HepG2 (cell line): Measurements from ENCODE around the gene GSTT2B. TPM values are rescaled to one million over a fixed set of nuclear protein-coding genes. Genes with fewer than 3 reads are reported as not detected.
A peak's percentile ranks its signal among the peaks of the same experiment; 100 is the strongest.
"Not testable (repeated sequence)": the region's sequence is repeated elsewhere in the genome, so short reads cannot be mapped to it uniquely, and the experiment has no call there.

Experiments
- ATAC-seq: fragments of 200-7000 bp; cut with Tn5 transposase; 3 replicates; pipeline ENCODE4 v1.9.1; 2020; ENCODE audit warnings: mild to moderate bottlenecking, moderate library complexity
- BruUV-seq: library from RNA; stranded (reverse); fragments of 400-500 nt; replicated peaks from 2 replicates; lab custom pipeline; 2021; lab: Mats Ljungman, UMichigan
- CTCF ChIA-PET: fragments of 300-600 bp; formaldehyde crosslinking; extraction: SDS; loops from one replicate; lab custom pipeline; 2021; ENCODE audit warnings: low total read pairs, inconsistent platforms, low intra/inter-chr PET ratio; lab: Yijun Ruan, JAX
- POLR2A ChIA-PET: fragments of 350-600 bp; sonication (Branson Sonifier 250); formaldehyde crosslinking; loops from one replicate; lab custom pipeline; 2020; ENCODE audit warnings: antibody characterized with exemption, inconsistent platforms; lab: Yijun Ruan, JAX
- DNase-seq: peaks from one replicate; pipeline ENCODE4 v3.0.0-alpha.2; 2015; ENCODE audit warnings: low spot score
- FAIRE-seq: peaks from 3 replicates; lab custom pipeline; 2011; peaks lifted over from hg19 to GRCh38; lab: Jason Lieb, UNC
- H2AFZ ChIP-seq: one replicate; pipeline ENCODE4 v1.6.1; 2011; ENCODE audit warnings: low read length, inconsistent platforms
- H3K27ac ChIP-seq: fragments of 300-600 bp; 3 replicates; pipeline ENCODE4 v1.8.0; 2011; ENCODE audit warnings: mixed run types, mild to moderate bottlenecking, mixed read lengths, low read length, inconsistent platforms; ENCODE audit not compliant: insufficient read depth; ENCODE audit errors: extremely low read length
- H3K27me3 ChIP-seq, 2 experiments: fragments of 200-600 bp in 1 of 2; 2 replicates in 1 of 2; 3 replicates in 1 of 2; pipeline versions ENCODE4 v1.6.0 to v1.8.0; 2011; ENCODE audit warnings: low read length in 2 of 2, mild to moderate bottlenecking in 2 of 2, moderate library complexity in 2 of 2, inconsistent platforms in 1 of 2; ENCODE audit not compliant: insufficient read depth in 2 of 2, control insufficient read depth in 1 of 2
- H3K36me3 ChIP-seq, 2 experiments: fragments of 200-600 bp in 1 of 2; replicated peaks in 1 of 2; 2 replicates in 1 of 2; 3 replicates in 1 of 2; pipeline versions ENCODE4 v1.5.1 to v1.8.0; 2011; ENCODE audit warnings: low read length in 2 of 2, inconsistent platforms in 1 of 2; ENCODE audit not compliant: insufficient read depth in 2 of 2, control insufficient read depth in 1 of 2
- H3K4me1 ChIP-seq: 2 replicates; pipeline ENCODE4 v1.5.1; 2012; ENCODE audit warnings: low read length, inconsistent platforms; ENCODE audit not compliant: insufficient read depth
- H3K4me2 ChIP-seq: 2 replicates; pipeline ENCODE4 v1.6.0; 2011; ENCODE audit warnings: low read depth, low read length, inconsistent platforms
- H3K4me3 ChIP-seq, 3 experiments: fragments of 200-600 bp in 1 of 3; sonication (generic), shearing (Covaris generic) in 1 of 3; replicated peaks in 1 of 3; 2 replicates each; pipeline ENCODE4 v1.5.1; 2011 to 2016; ENCODE audit warnings: low read length in 3 of 3, inconsistent platforms in 2 of 3, low read depth in 2 of 3, mild to moderate bottlenecking in 2 of 3, control low read depth in 1 of 3, mixed read lengths in 1 of 3; ENCODE audit not compliant: insufficient read depth in 1 of 3
- H3K79me2 ChIP-seq: one replicate; pipeline ENCODE4 v1.6.1; 2011; ENCODE audit warnings: low read length, inconsistent platforms; ENCODE audit not compliant: insufficient read depth
- H3K9ac ChIP-seq: 2 replicates; pipeline ENCODE4 v1.6.0; 2011; ENCODE audit warnings: mild to moderate bottlenecking, low read depth, low read length, inconsistent platforms; ENCODE audit not compliant: insufficient read depth
- H3K9me3 ChIP-seq: 2 replicates; pipeline ENCODE4 v1.5.1; 2012; ENCODE audit warnings: mild to moderate bottlenecking, low read length
- H4K20me1 ChIP-seq: 2 replicates; pipeline ENCODE4 v1.6.0; 2011; ENCODE audit warnings: inconsistent platforms, mild to moderate bottlenecking, low read length, moderate library complexity; ENCODE audit not compliant: insufficient read depth
- HDAC1 ChIP-seq: sonication (generic); formaldehyde crosslinking; IDR thresholded peaks from 2 replicates; pipeline ENCODE4 v1.5.1; 2020; ENCODE audit warnings: mild to moderate bottlenecking, missing genetic modification reagents
- HDAC2 ChIP-seq: sonication (generic); formaldehyde crosslinking; IDR thresholded peaks from 2 replicates; pipeline ENCODE4 v1.4.0; 2020; ENCODE audit warnings: missing genetic modification reagents
- HNF4G ChIP-seq, 2 experiments: sonication (generic) in 1 of 2; formaldehyde crosslinking in 1 of 2; IDR thresholded peaks; 2 replicates each; pipeline versions ENCODE4 v1.4.0 to v1.6.1; 2011 to 2020; ENCODE audit warnings: borderline replicate concordance in 2 of 2, low read depth in 2 of 2, mild to moderate bottlenecking in 2 of 2, low read length in 1 of 2, missing genetic modification reagents in 1 of 2, moderate library complexity in 1 of 2
- LCORL ChIP-seq, 2 experiments: fragments of 450-650 bp in 1 of 2; sonication (generic) in 1 of 2; formaldehyde crosslinking in 1 of 2; IDR thresholded peaks; 2 replicates each; pipeline versions ENCODE4 v1.5.0 to v1.6.1; 2017 to 2020; ENCODE audit warnings: antibody characterized with exemption in 1 of 2, missing genetic modification reagents in 1 of 2
- NPAS2 ChIP-seq: sonication (generic); formaldehyde crosslinking; IDR thresholded peaks from 2 replicates; pipeline ENCODE4 v1.8.0; 2022; ENCODE audit warnings: mild to moderate bottlenecking, missing genetic modification reagents, borderline replicate concordance
- NR2F1 ChIP-seq, 2 experiments: fragments of 450-650 bp in 1 of 2; formaldehyde crosslinking in 1 of 2; IDR thresholded peaks; 2 replicates each; pipeline versions ENCODE4 v1.5.0 to v1.6.1; 2016 to 2020; ENCODE audit warnings: mild to moderate bottlenecking in 1 of 2, missing compliant biosample characterization in 1 of 2, missing genetic modification reagents in 1 of 2, moderate library complexity in 1 of 2
- PITX1 ChIP-seq: sonication (generic); formaldehyde crosslinking; IDR thresholded peaks from 2 replicates; pipeline ENCODE4 v1.5.1; 2020; ENCODE audit warnings: mild to moderate bottlenecking, missing genetic modification reagents
- PPARG ChIP-seq: conservative IDR thresholded peaks from 2 replicates; pipeline ENCODE4 v1.6.1; 2016; ENCODE audit warnings: missing biosample characterization, missing genetic modification reagents
- SAP130 ChIP-seq: IDR thresholded peaks from 2 replicates; pipeline ENCODE4 v1.6.1; 2016; ENCODE audit warnings: low read depth
- TBX2 ChIP-seq: sonication (generic); formaldehyde crosslinking; IDR thresholded peaks from 2 replicates; pipeline ENCODE4 v1.5.0; 2020; ENCODE audit warnings: missing genetic modification reagents, mild to moderate bottlenecking, borderline replicate concordance
- TEF ChIP-seq: sonication (generic); formaldehyde crosslinking; IDR thresholded peaks from 2 replicates; pipeline ENCODE4 v1.5.0; 2020; ENCODE audit warnings: missing genetic modification reagents
- ZNF335 ChIP-seq: sonication (generic); formaldehyde crosslinking; IDR thresholded peaks from 2 replicates; pipeline ENCODE4 v1.4.0; 2020; ENCODE audit warnings: missing genetic modification reagents
- ZNF362 ChIP-seq: sonication (generic); formaldehyde crosslinking; IDR thresholded peaks from 2 replicates; pipeline ENCODE4 v1.4.0; 2020; ENCODE audit warnings: missing genetic modification reagents, mild to moderate bottlenecking, borderline replicate concordance
- ZNF460 ChIP-seq: sonication (generic); formaldehyde crosslinking; IDR thresholded peaks from 2 replicates; pipeline ENCODE4 v1.5.1; 2020; ENCODE audit warnings: missing genetic modification reagents, mild to moderate bottlenecking, borderline replicate concordance
- ZNF580 ChIP-seq: IDR thresholded peaks from 2 replicates; pipeline ENCODE4 v1.6.1; 2016; ENCODE audit warnings: low read depth, borderline replicate concordance
- ZNF770 ChIP-seq: sonication (generic); formaldehyde crosslinking; IDR thresholded peaks from 2 replicates; pipeline ENCODE4 v1.5.0; 2020; ENCODE audit warnings: mild to moderate bottlenecking, missing genetic modification reagents
- WGBS: methylation state at CpG from one replicate; pipeline ENCODE4 v1.1.6; 2017; ENCODE audit warnings: low lambda C conversion rate; 5-methylcytosine and 5-hydroxymethylcytosine counted together
- in situ Hi-C: cut with HindIII; loops from 2 replicates; pipeline ENCODE4 v1.10.0; 2017; ENCODE audit warnings: low pct_unique_long_range_greater_than_20kb; ENCODE audit not compliant: extremely low pct_ligation_motif_present
- intact Hi-C: fragments of 100-400 bp; cut with micrococcal nuclease; formaldehyde crosslinking; loops from one replicate; pipeline ENCODE4 v1.10.0; 2022; ENCODE audit not compliant: unreplicated experiment
- polyA plus RNA-seq, 8 experiments: library from polyadenylated mRNA; depleted of rRNA in 3 of 8; stranded (reverse) in 7 of 8; unstranded in 1 of 8; fragments of >200 nt; fragmentation: Illumina TruSeq in 4 of 8; extraction: Trizol in 4 of 8; gene quantifications; 2 replicates each; pipeline versions ENCODE4 v1.2.1 to v1.2.3, GENCODE V29; 2011 to 2016; ENCODE audit warnings: low read depth in 4 of 8, missing spikeins in 1 of 8, mixed read lengths in 1 of 8; ENCODE audit not compliant: insufficient read depth in 1 of 8
- total RNA-seq, 5 experiments: library from RNA; depleted of rRNA; stranded (reverse); fragments of >200 nt; fragmentation: Illumina TruSeq; extraction: Trizol; gene quantifications; 2 replicates each; pipeline ENCODE4 v1.2.3, GENCODE V29; 2016; ENCODE audit warnings: low read depth in 1 of 5

Gene GSTT2B
- total and polyA plus RNA-seq, 2 of the 13 experiments (the other 11 are each of a cell fraction or from before 2014, with no cell fraction given) = 1.5 to 3.9 TPM

- peak; percentile 56; the same call in 1 of the 2 replicates for TF ChIP-seq PITX1 (CRISPR knock-in tag)
Measured at GRCh38 chr22:23921586-23922201, 39.3 kb downstream of the GSTT2B start (continued).

GRCh38 chr22:23920267-23920611 lies 40.8 kb downstream of the GSTT2B start:
- H2AFZ ChIP-seq; H3K9me3 ChIP-seq; BruUV-seq; DNase-seq; H4K20me1 ChIP-seq; H3K79me2 ChIP-seq; FAIRE-seq; CTCF ChIA-PET; H3K27me3 ChIP-seq; H3K4me3 ChIP-seq; in situ Hi-C loops; H3K4me2 ChIP-seq; TF ChIP-seq LCORL (IDR thresholded peaks at IDR 0.05); HNF4G (CRISPR knock-in tag; IDR thresholded peaks at IDR 0.05; ENCODE audit: borderline replicate concordance, low read depth): not testable (repeated sequence)
- intact Hi-C loops = loop anchor here (2.0 kb wide), 1 partner anchor 25 kb away; the partner anchor contains the start of gene MIF
- Histone ChIP-seq H3K27ac (peak overlapping the region; percentile 59), H3K4me1 (peaks cover 36% of the 10 kb centered on the region), H3K9ac (0 out of 2 replicates have a peak overlapping the region, but pooled peaks have one; percentile 6), H3K36me3 (peaks cover 3 to 24% of the 10 kb centered on the region in 2 experiments; a peak in 4 of 5 replicates)
- POLR2A ChIA-PET = interaction anchor here (0.9 to 2.6 kb wide), 4 partner anchors 24 to 89 kb away, joined by 4 to 15 read pairs (median 6); partner anchors contain the start of genes MIF and SLC2A11
- 38% methylated on average over 1 of the region's 1 CpG for WGBS
- peak; percentile 38; the same call in 2 of the 3 replicates for ATAC-seq
- peak in 1 of 2 experiments; percentile 45; a peak in 2 of 4 replicates for TF ChIP-seq NR2F1 (CRISPR knock-in tag; IDR thresholded peaks at IDR 0.05)
- TF ChIP-seq ZNF770 (CRISPR knock-in tag) = peak; percentile 91
- TF ChIP-seq TBX2 (CRISPR knock-in tag) = peak; percentile 46; the same call in 1 of the 2 replicates
- peak; percentile 10; the same call in 1 of the 2 replicates for TF ChIP-seq ZNF460 (CRISPR knock-in tag)
- 0 out of 2 replicates have a peak, but pooled peaks have one; percentile 24 for TF ChIP-seq NPAS2 (CRISPR knock-in tag)
- peak; percentile 54; the same call in 1 of the 2 replicates for TF ChIP-seq HDAC1
- TF ChIP-seq ZNF580 (CRISPR knock-in tag) = peak; percentile 41; the same call in 1 of the 2 replicates
- 0 out of 2 replicates have a peak, but pooled peaks have one; percentile 38 for TF ChIP-seq PPARG (CRISPR knock-in tag)
- 0 out of 2 replicates have a peak, but pooled peaks have one; percentile 36 for TF ChIP-seq ZNF335 (CRISPR knock-in tag)
- TF ChIP-seq TEF (CRISPR knock-in tag) = peak; percentile 97
- TF ChIP-seq HDAC2 (CRISPR knock-in tag) = 0 out of 2 replicates have a peak, but pooled peaks have one; percentile 39
- TF ChIP-seq LCORL (CRISPR knock-in tag; IDR thresholded peaks at IDR 0.05) = 0 out of 2 replicates have a peak, but pooled peaks have one; percentile 30
- peak; percentile 88 for TF ChIP-seq ZNF362 (CRISPR knock-in tag)
- TF ChIP-seq SAP130 (CRISPR knock-in tag) = peak; percentile 63; the same call in 1 of the 2 replicates
- 0 out of 2 replicates have a peak, but pooled peaks have one; percentile 7 for TF ChIP-seq HNF4G (IDR thresholded peaks at IDR 0.05; ENCODE audit: borderline replicate concordance, low read depth, low read length)
